NT2/D1 (cell line): ENCODE measurements around the gene ATP8B4.

Experiments
- YY1 ChIP-seq: IDR thresholded peaks from 2 replicates; pipeline ENCODE4 v1.6.1; 2011; ENCODE audit not compliant: insufficient read length, insufficient read depth
- ZNF274 ChIP-seq: IDR thresholded peaks from 2 replicates; pipeline ENCODE4 v1.6.1; 2011; ENCODE audit warnings: mild to moderate bottlenecking, low read depth, low read length

DNA sequence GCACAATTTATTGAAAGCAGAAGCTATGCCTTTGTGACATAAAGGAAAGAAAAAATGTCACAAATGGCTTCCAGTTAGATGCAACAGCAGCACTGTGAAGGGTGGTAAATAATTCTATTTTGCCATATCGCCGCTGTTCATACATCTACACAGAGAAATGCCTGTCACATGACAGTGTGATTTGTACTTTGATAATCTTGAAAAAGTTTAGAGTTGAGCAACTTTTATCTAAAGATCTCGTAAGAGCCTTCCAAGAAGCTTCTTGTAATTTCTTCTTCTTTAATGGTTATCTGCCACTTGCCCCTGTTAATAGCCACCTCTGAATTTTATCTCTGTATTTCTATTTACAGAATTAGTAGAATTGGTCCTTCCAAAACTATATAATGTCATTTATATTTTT is 192.3 kb downstream of the ATP8B4 start:
- TF ChIP-seq ZNF274 (no peak), YY1 (no peak)
